GM23248 (cell line): ENCODE measurements around the gene PLEKHA6. TPM values are rescaled to one million over a fixed set of nuclear protein-coding genes. Genes with fewer than 3 reads are reported as not detected.
A peak's percentile ranks its signal among the peaks of the same experiment; 100 is the strongest.

Experiments
- DNase-seq: peaks from one replicate; pipeline ENCODE4 v3.0.0-alpha.2; 2015
- H2AFZ ChIP-seq: fragments of 200-600 bp; sonication (generic); 2 replicates; pipeline ENCODE4 v1.6.1; 2016; ENCODE audit warnings: antibody characterized with exemption
- H3F3A ChIP-seq: fragments of 200-600 bp; sonication (generic); 2 replicates; pipeline ENCODE4 v1.6.1; 2016; ENCODE audit warnings: mild to moderate bottlenecking, antibody characterized with exemption, mixed run types; ENCODE audit not compliant: insufficient read depth
- H3K27ac ChIP-seq: fragments of 200-600 bp; sonication (generic); 2 replicates; pipeline ENCODE4 v1.5.1; 2016; ENCODE audit warnings: mild to moderate bottlenecking
- H3K27me3 ChIP-seq: fragments of 200-600 bp; sonication (generic); replicated peaks from 2 replicates; pipeline ENCODE4 v1.6.1; 2016; ENCODE audit warnings: mild to moderate bottlenecking; ENCODE audit not compliant: insufficient read depth
- H3K36me3 ChIP-seq: fragments of 200-600 bp; sonication (generic); 2 replicates; pipeline ENCODE4 v1.6.1; 2016; ENCODE audit warnings: low read depth, mild to moderate bottlenecking
- H3K4me1 ChIP-seq: fragments of 200-600 bp; sonication (generic); 2 replicates; pipeline ENCODE4 v1.6.1; 2016; ENCODE audit warnings: mild to moderate bottlenecking; ENCODE audit not compliant: insufficient read depth
- H3K4me2 ChIP-seq: fragments of 200-600 bp; sonication (generic); one replicate; pipeline ENCODE4 v1.6.1; 2016; ENCODE audit warnings: mild to moderate bottlenecking; ENCODE audit not compliant: unreplicated experiment
- H3K4me3 ChIP-seq: fragments of 200-600 bp; sonication (generic); 2 replicates; pipeline ENCODE4 v1.5.1; 2016; ENCODE audit warnings: mild to moderate bottlenecking
- H3K79me2 ChIP-seq: fragments of 200-600 bp; sonication (generic); 2 replicates; pipeline ENCODE4 v1.6.1; 2016; ENCODE audit warnings: mild to moderate bottlenecking; ENCODE audit not compliant: insufficient read depth
- H3K9ac ChIP-seq: fragments of 200-600 bp; sonication (generic); 2 replicates; pipeline ENCODE4 v1.6.1; 2016; ENCODE audit warnings: mild to moderate bottlenecking
- H3K9me2 ChIP-seq: fragments of 200-600 bp; sonication (generic); 2 replicates; pipeline ENCODE4 v1.6.1; 2016; ENCODE audit warnings: mixed run types, mild to moderate bottlenecking, moderate library complexity; ENCODE audit not compliant: insufficient read depth
- H3K9me3 ChIP-seq: fragments of 200-600 bp; sonication (generic); one replicate; pipeline ENCODE4 v1.6.1; 2017; ENCODE audit warnings: low read depth
- H4K20me1 ChIP-seq: fragments of 200-600 bp; sonication (generic); 2 replicates; pipeline ENCODE4 v1.6.0; 2016; ENCODE audit not compliant: insufficient read depth
- EZH2 ChIP-seq: fragments of 200-600 bp; sonication (generic); IDR thresholded peaks from 2 replicates; pipeline ENCODE4 v1.6.1; 2018; ENCODE audit warnings: antibody characterized with exemption, mild to moderate bottlenecking; ENCODE audit not compliant: insufficient read depth, poor library complexity, severe bottlenecking
- EZH2phosphoT487 ChIP-seq: fragments of 200-600 bp; sonication (generic); IDR thresholded peaks from 2 replicates; pipeline ENCODE4 v1.6.1; 2018; ENCODE audit warnings: antibody characterized with exemption, moderate library complexity, mild to moderate bottlenecking, low read depth; ENCODE audit not compliant: insufficient read depth
- WGBS, 2 experiments: methylation state at CpG; one replicate each; pipeline ENCODE4 v1.1.6; 2015 to 2017; ENCODE audit warnings: low lambda C conversion rate in 2 of 2, low coverage in 1 of 2; ENCODE audit errors: missing lambda C conversion rate in 2 of 2; 5-methylcytosine and 5-hydroxymethylcytosine counted together
- in situ Hi-C: fragments of 300-500 bp; cut with MboI; formaldehyde crosslinking; loops from 2 replicates; pipeline ENCODE4 v1.15.0; 2020
- polyA plus RNA-seq: library from polyadenylated mRNA; unstranded; fragments of >200 nt; fragmentation: Nextera tagmentation; extraction: Ambion mirVana; gene quantifications from 2 replicates; pipeline ENCODE4 v1.2.1, GENCODE V29; 2016
- total RNA-seq: library from RNA; depleted of rRNA; stranded (reverse); fragments of >200 nt; shearing (Covaris generic); gene quantifications from 2 replicates; pipeline ENCODE4 v1.2.3, GENCODE V29; 2014

Gene PLEKHA6
- total and polyA plus RNA-seq, 2 experiments from 2014 or later = 4.5 to 7.3 TPM

DNA sequence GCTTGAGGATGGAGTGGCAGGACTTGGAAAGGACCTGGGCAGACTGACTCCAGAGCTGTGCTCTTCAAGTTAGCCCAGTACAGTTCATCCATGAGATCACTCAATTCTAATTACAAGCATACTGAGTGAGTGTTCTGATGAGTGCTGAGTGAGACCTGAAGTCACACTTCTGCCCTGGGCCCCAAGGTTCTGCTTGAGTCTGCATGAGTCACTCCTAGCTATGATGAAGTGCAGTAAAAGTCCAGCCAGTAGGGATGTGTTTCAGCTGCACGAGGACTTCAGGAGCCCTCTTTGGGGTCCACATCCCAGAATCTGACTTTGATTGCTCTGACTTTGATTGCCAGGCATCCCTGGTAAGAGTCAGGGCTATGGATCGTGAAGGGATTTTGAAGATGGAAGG, 35.8 kb downstream of the PLEKHA6 start:
- peak overlapping the region; percentile 13; the same call in 1 of the 2 replicates for H3K9ac ChIP-seq
- peak overlapping the region; percentile 12 for H3K4me2 ChIP-seq
- peaks cover 45% of the 10 kb centered on the region for H3F3A ChIP-seq
- H3K4me3 ChIP-seq = no peak overlapping the region
- H3K9me3 ChIP-seq = no peaks in the 10 kb centered on the region
- in situ Hi-C loops = no loop called here
- no peak overlapping the region for H2AFZ ChIP-seq
- WGBS, 2 experiments = 3% methylated on average over 2 of the region's 2 CpGs
- H4K20me1 ChIP-seq = no peaks in the 10 kb centered on the region
- no peaks in the 10 kb centered on the region for H3K27me3 ChIP-seq
- TF ChIP-seq EZH2 (no peak), EZH2phosphoT487 (0 out of 2 replicates have a peak, but pooled peaks have one; percentile 66)
- H3K27ac ChIP-seq = peak overlapping the region; percentile 58
- H3K9me2 ChIP-seq = no peaks in the 10 kb centered on the region
- H3K4me1 ChIP-seq = peaks cover 51% of the 10 kb centered on the region
- DNase-seq = peak; percentile 96
- no peaks in the 10 kb centered on the region for H3K36me3 ChIP-seq
- H3K79me2 ChIP-seq = no peaks in the 10 kb centered on the region

DNA sequence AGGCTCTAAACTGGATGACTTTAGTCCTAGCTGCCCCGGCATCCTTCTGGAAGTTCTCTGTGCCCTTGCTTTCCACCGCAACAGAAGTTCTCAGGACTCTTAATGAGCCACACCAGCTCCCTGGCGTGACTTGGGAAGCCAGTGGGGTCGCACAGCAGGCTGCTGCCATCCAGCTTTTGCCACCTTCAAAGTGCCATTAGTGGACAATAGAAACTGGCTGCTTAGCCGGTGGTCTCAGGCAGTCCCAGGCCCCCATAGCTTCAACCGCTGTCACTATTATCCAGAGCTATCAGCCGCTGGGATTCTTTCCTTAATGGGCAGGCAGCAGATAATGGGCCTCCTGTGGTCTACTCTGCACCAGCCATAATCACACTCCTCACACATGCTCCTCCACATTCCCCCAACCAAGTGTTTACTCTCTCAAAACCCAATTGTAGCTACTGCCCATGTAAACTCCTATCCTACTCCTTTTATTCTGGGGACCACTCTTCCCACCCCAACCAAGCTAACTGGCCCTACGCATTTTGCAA, 37.3 kb downstream of the PLEKHA6 start:
- H3K4me1 ChIP-seq = peaks cover 58% of the 10 kb centered on the region
- H3K4me3 ChIP-seq = no peak overlapping the region
- H3K9ac ChIP-seq = peak overlapping the region; percentile 42; the same call in 1 of the 2 replicates
- DNase-seq = no peak
- no peaks in the 10 kb centered on the region for H4K20me1 ChIP-seq
- no peaks in the 10 kb centered on the region for H3K79me2 ChIP-seq
- no peak for TF ChIP-seq EZH2phosphoT487
- no peak for TF ChIP-seq EZH2
- in situ Hi-C loops = no loop called here
- H3K9me3 ChIP-seq = no peaks in the 10 kb centered on the region
- no peaks in the 10 kb centered on the region for H3K9me2 ChIP-seq
- H3K27me3 ChIP-seq = no peaks in the 10 kb centered on the region
- H2AFZ ChIP-seq = no peak overlapping the region
- no peak overlapping the region for H3K4me2 ChIP-seq
- H3K36me3 ChIP-seq = no peaks in the 10 kb centered on the region
- H3F3A ChIP-seq = peaks cover 50% of the 10 kb centered on the region
- WGBS, 2 experiments = 73 to 74% methylated on average over 8 of the region's 8 CpGs
- peak overlapping the region; percentile 95 for H3K27ac ChIP-seq

DNA sequence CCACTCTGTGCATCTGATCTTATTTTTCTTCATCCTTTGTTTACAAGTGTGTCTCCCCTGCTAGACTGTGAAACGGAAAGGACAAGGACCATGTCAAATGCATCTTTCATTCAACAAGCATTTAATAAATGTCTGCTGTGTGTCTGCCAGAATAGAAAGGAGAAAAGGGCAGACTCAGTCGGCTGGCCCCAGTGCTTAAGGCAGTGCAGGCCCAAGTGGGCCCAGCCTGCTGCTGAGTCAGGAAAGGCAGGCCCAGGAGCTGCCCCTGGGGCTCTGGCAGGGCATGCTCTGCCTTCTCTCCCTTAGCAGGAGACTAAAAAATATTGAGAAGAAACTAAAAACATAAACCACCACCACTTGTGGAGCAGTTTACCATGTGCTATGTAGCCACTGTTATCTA, 38.1 kb downstream of the PLEKHA6 start:
- peak; percentile 89 for DNase-seq
- TF ChIP-seq EZH2 (no peak), EZH2phosphoT487 (no peak)
- Histone ChIP-seq H2AFZ (peak overlapping the region; percentile 30), H3K4me3 (no peak overlapping the region), H3K27ac (peak overlapping the region; percentile 95), H3K79me2 (no peaks in the 10 kb centered on the region), H3K9me2 (no peaks in the 10 kb centered on the region), H3K9ac (peak overlapping the region; percentile 42), H4K20me1 (no peaks in the 10 kb centered on the region), H3K9me3 (no peaks in the 10 kb centered on the region), H3K36me3 (no peaks in the 10 kb centered on the region), H3K4me1 (peaks cover 58% of the 10 kb centered on the region), H3F3A (peaks cover 50% of the 10 kb centered on the region), H3K4me2 (no peak overlapping the region), H3K27me3 (no peaks in the 10 kb centered on the region)
- in situ Hi-C loops = no loop called here
- WGBS, 2 experiments = 6 to 13% methylated on average over 2 of the region's 2 CpGs

DNA sequence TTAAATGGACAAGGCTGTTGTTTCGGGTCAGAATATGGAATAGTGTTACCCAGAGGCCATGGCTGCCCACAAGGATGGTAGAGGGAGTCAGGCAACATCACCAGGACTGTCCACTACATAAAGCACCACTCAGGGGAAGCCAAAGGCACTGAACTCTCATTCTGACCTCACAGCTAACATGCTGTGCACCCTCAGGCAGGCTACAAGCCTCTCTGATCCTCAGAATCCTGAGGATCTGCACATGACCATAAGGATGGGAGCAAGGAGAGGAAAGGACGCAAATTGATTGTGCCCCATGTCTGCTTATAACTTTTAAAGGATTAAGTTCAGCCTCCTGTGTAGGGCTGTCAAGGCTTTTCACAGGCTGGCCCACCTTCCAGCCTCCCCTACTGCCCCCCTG, 38.7 kb downstream of the PLEKHA6 start:
- Histone ChIP-seq H3K27ac (peak overlapping the region; percentile 95), H2AFZ (no peak overlapping the region), H3F3A (peaks cover 50% of the 10 kb centered on the region), H3K36me3 (no peaks in the 10 kb centered on the region), H3K27me3 (no peaks in the 10 kb centered on the region), H3K9ac (peak overlapping the region; percentile 55), H3K4me1 (peaks cover 58% of the 10 kb centered on the region), H3K4me2 (peak overlapping the region; percentile 31), H3K9me2 (no peaks in the 10 kb centered on the region), H4K20me1 (no peaks in the 10 kb centered on the region), H3K4me3 (no peak overlapping the region), H3K9me3 (no peaks in the 10 kb centered on the region), H3K79me2 (no peaks in the 10 kb centered on the region)
- TF ChIP-seq EZH2phosphoT487 (no peak), EZH2 (no peak)
- in situ Hi-C loops = no loop called here
- 96 to 97% methylated on average over 2 of the region's 2 CpGs for WGBS, 2 experiments
- DNase-seq = no peak

DNA sequence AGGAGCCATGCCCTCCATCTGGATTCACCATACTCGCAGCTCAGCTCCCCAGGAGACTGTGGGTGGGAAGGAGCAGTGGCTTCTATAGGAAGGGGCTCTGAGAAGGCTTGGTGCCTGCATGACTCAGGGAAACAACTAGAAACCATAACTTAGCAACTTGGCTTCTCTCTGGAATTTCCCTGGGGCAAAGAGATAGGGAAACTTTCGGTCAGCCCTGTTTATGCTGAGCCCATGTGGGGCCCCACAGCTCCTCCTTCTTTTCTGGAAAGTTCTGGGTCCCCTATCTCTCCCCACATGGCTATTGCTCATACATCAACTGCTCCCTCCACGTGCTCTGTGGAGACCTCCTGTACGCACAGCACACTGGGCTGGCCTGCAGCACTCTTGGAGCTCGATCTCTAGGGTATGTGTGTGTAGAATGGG, 39.3 kb downstream of the PLEKHA6 start:
- H3K4me1 ChIP-seq = peaks cover 58% of the 10 kb centered on the region
- no peaks in the 10 kb centered on the region for H3K27me3 ChIP-seq
- H3F3A ChIP-seq = peaks cover 50% of the 10 kb centered on the region
- H3K27ac ChIP-seq = peak overlapping the region; percentile 95
- DNase-seq = peak; percentile 92
- H3K9ac ChIP-seq = peak overlapping the region; percentile 73
- no peaks in the 10 kb centered on the region for H3K9me2 ChIP-seq
- H3K79me2 ChIP-seq = no peaks in the 10 kb centered on the region
- H2AFZ ChIP-seq = no peak overlapping the region
- peak overlapping the region; percentile 71 for H3K4me2 ChIP-seq
- in situ Hi-C loops = no loop called here
- no peak for TF ChIP-seq EZH2phosphoT487
- TF ChIP-seq EZH2 = no peak
- no peaks in the 10 kb centered on the region for H4K20me1 ChIP-seq
- WGBS, 2 experiments = 60 to 64% methylated on average over 5 of the region's 5 CpGs
- no peaks in the 10 kb centered on the region for H3K36me3 ChIP-seq
- no peaks in the 10 kb centered on the region for H3K9me3 ChIP-seq
- H3K4me3 ChIP-seq = peak overlapping the region; percentile 11; the same call in 1 of the 2 replicates
